Endothelial cell of umbilical vein (primary cell): ENCODE results near the gene TMEM45B. TPM values are rescaled to one million over a fixed set of nuclear protein-coding genes. Genes with fewer than 3 reads are reported as not detected.

Experiments
- BruUV-seq: library from RNA; stranded (reverse); fragments of 400-500 nt; replicated peaks from 2 replicates; lab custom pipeline; 2021; lab: Mats Ljungman, UMichigan
- CTCF ChIA-PET: fragments of 300-600, 350-600 bp; sonication (Branson Sonifier 250); formaldehyde crosslinking; loops from one replicate; lab custom pipeline; 2021; ENCODE audit warnings: antibody characterized with exemption, inconsistent platforms; lab: Charles Lee
- POLR2A ChIA-PET: fragments of 300-600, 350-600 bp; sonication (Branson Sonifier 250); formaldehyde crosslinking; loops from one replicate; lab custom pipeline; 2021; ENCODE audit warnings: antibody characterized with exemption, inconsistent platforms; lab: Charles Lee
- DNase-seq: peaks from one replicate; pipeline ENCODE4 v3.0.0-alpha.2; 2011; ENCODE audit warnings: low read depth, low spot score
- FAIRE-seq: peaks from 2 replicates; lab custom pipeline; 2011; peaks lifted over from hg19 to GRCh38; lab: Jason Lieb, UNC
- H2AFZ ChIP-seq: 2 replicates; pipeline ENCODE4 v1.6.0; 2012; ENCODE audit warnings: low read depth, low read length, control low read depth, inconsistent platforms
- H3K27ac ChIP-seq: 2 replicates; pipeline ENCODE4 v1.5.1; 2011; ENCODE audit warnings: low read depth, mild to moderate bottlenecking, control low read depth, low read length, moderate library complexity; ENCODE audit not compliant: insufficient read depth
- H3K27me3 ChIP-seq, 2 experiments: 2 replicates each; pipeline versions ENCODE4 v1.6.0 to v1.6.1; 2011; ENCODE audit warnings: low read length in 2 of 2, mixed read lengths in 1 of 2; ENCODE audit not compliant: control insufficient read depth in 2 of 2, insufficient read depth in 2 of 2
- H3K36me3 ChIP-seq, 2 experiments: 2 replicates in 1 of 2; 3 replicates in 1 of 2; pipeline ENCODE4 v1.5.1; 2011; ENCODE audit warnings: low read length in 2 of 2, mild to moderate bottlenecking in 1 of 2, moderate library complexity in 1 of 2; ENCODE audit not compliant: control insufficient read depth in 2 of 2, insufficient read depth in 2 of 2; ENCODE audit errors: extremely low read depth in 1 of 2
- H3K4me1 ChIP-seq: 3 replicates; pipeline ENCODE4 v1.5.1; 2011; ENCODE audit warnings: mild to moderate bottlenecking, low read length; ENCODE audit not compliant: control insufficient read depth, insufficient read depth; ENCODE audit errors: extremely low read depth
- H3K4me2 ChIP-seq: 2 replicates; pipeline ENCODE4 v1.6.1; 2011; ENCODE audit warnings: low read length, control low read depth, mixed read lengths; ENCODE audit not compliant: insufficient read depth
- H3K4me3 ChIP-seq, 3 experiments: fragments of 200-600 bp in 1 of 3; sonication (generic), shearing (Covaris generic) in 1 of 3; replicated peaks in 1 of 3; 2 replicates each; pipeline ENCODE4 v1.5.1; 2011 to 2016; ENCODE audit warnings: control low read depth in 3 of 3, low read length in 3 of 3, mild to moderate bottlenecking in 2 of 3, inconsistent platforms in 1 of 3, low read depth in 1 of 3, moderate library complexity in 1 of 3; ENCODE audit not compliant: insufficient read depth in 1 of 3
- H3K79me2 ChIP-seq: 2 replicates; pipeline ENCODE4 v1.6.0; 2012; ENCODE audit warnings: low read length, inconsistent platforms; ENCODE audit not compliant: control insufficient read depth, insufficient read depth
- H3K9ac ChIP-seq: replicated peaks from 2 replicates; pipeline ENCODE3; 2011; ENCODE audit warnings: low read length, control low read depth; ENCODE audit not compliant: insufficient read depth; ENCODE audit errors: extremely low read depth
- H3K9me1 ChIP-seq: replicated peaks from 3 replicates; pipeline ENCODE4 v1.6.0; 2011; ENCODE audit warnings: mild to moderate bottlenecking, low read length; ENCODE audit not compliant: control insufficient read depth, insufficient read depth; ENCODE audit errors: extremely low read depth
- H3K9me3 ChIP-seq: replicated peaks from 2 replicates; pipeline ENCODE4 v1.5.1; 2012; ENCODE audit warnings: low read length, inconsistent platforms; ENCODE audit not compliant: control insufficient read depth, insufficient read depth
- H4K20me1 ChIP-seq: replicated peaks from 2 replicates; pipeline ENCODE3; 2011; ENCODE audit warnings: mild to moderate bottlenecking, low read length; ENCODE audit not compliant: control insufficient read depth, insufficient read depth; ENCODE audit errors: extremely low read depth
- CTCF ChIP-seq, 2 donors: IDR thresholded peaks; 1 replicate in 1 of 2; 2 replicates in 1 of 2; pipeline ENCODE4 v1.5.1; 2011; ENCODE audit warnings: low read length in 2 of 2, mild to moderate bottlenecking in 2 of 2, moderate library complexity in 2 of 2, control low read depth in 1 of 2, inconsistent platforms in 1 of 2, low read depth in 1 of 2; ENCODE audit not compliant: insufficient read depth in 1 of 2; ENCODE audit errors: extremely low read depth in 1 of 2
- EZH2 ChIP-seq: IDR thresholded peaks from 2 replicates; pipeline ENCODE4 v1.6.1; 2012; ENCODE audit warnings: borderline replicate concordance, low read depth, mild to moderate bottlenecking, moderate library complexity, low read length, inconsistent platforms; ENCODE audit not compliant: severe bottlenecking
- FOS ChIP-seq: IDR thresholded peaks from 2 replicates; pipeline ENCODE4 v1.6.1; 2011; ENCODE audit warnings: mild to moderate bottlenecking, low read length, moderate library complexity, borderline replicate concordance; ENCODE audit not compliant: insufficient read depth
- GATA2 ChIP-seq: IDR thresholded peaks from 2 replicates; pipeline ENCODE4 v1.7.0; 2011; ENCODE audit warnings: low read depth, mild to moderate bottlenecking, moderate library complexity, mixed read lengths, low read length; ENCODE audit not compliant: insufficient read length, insufficient read depth
- JUN ChIP-seq: IDR thresholded peaks from 2 replicates; pipeline ENCODE4 v1.6.1; 2011; ENCODE audit warnings: borderline replicate concordance, low read depth; ENCODE audit not compliant: insufficient read length, insufficient read depth
- MYC ChIP-seq: IDR thresholded peaks from one replicate; pipeline ENCODE4 v1.6.1; 2011; ENCODE audit warnings: mild to moderate bottlenecking, low read depth, low read length
- POLR2A ChIP-seq: IDR thresholded peaks from 2 replicates; pipeline ENCODE4 v1.6.1; 2012; ENCODE audit warnings: low read depth, mild to moderate bottlenecking, control low read depth, low read length
- POLR2AphosphoS5 ChIP-seq: IDR thresholded peaks from 2 replicates; pipeline ENCODE4 v1.6.1; 2012; ENCODE audit warnings: low read depth, mild to moderate bottlenecking, control low read depth, low read length, moderate library complexity; ENCODE audit not compliant: insufficient read depth
- dilution Hi-C: fragments of 300-500 bp; cut with MboI; formaldehyde crosslinking; loops from one replicate; pipeline ENCODE4 v1.15.0; 2019; ENCODE audit warnings: low sequenced_read_pairs; ENCODE audit not compliant: extremely low pct_ligation_motif_present
- intact Hi-C: fragments of 100-400 bp; cut with micrococcal nuclease; formaldehyde crosslinking; loops from one replicate; pipeline ENCODE4 v1.10.0; 2022
- polyA plus RNA-seq, 4 experiments: library from polyadenylated mRNA; depleted of rRNA in 3 of 4; stranded (reverse) in 3 of 4; unstranded in 1 of 4; fragments of >200 nt; gene quantifications; 2 replicates each; pipeline versions ENCODE4 v1.2.1 to v1.2.3, GENCODE V29; 2011 to 2012; ENCODE audit warnings: missing spikeins in 1 of 4
- total RNA-seq: library from RNA; stranded (reverse); gene quantifications from 2 replicates; pipeline ENCODE4 v1.2.3, GENCODE V29; 2021
- TF ChIP-seq, protein P1 (sequence below): IDR thresholded peaks from 2 replicates; pipeline ENCODE4 v1.6.1; 2011; ENCODE audit not compliant: insufficient read depth, insufficient read length

Gene TMEM45B
- total and polyA plus RNA-seq, 2 donors (not counting 3 experiments of a cell fraction or from before 2014, with no cell fraction given): 0.08 TPM; not detected in 1

DNA sequence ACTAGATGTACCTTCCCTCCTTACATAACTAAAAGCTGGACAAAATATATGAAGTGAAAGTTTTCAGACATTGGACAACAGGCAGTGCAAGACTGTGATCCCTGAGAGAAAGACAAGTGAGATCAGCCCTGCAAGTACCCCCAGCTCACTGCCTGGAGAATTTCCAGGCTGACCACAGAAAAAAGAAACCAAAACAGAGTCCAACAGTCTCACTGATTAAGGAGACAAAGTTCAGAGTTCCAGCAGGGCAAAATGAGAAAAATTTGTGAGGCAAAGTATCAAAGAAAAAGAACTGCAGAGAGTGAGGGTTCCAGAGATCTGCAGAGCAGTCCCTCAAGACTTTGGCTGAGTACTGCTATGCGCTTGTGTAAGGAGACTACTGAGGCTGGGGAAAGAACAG is 47.3 kb upstream of the TMEM45B start:
- BruUV-seq: no TSS peak
- H3K79me2 ChIP-seq: no peaks in the 10 kb centered on the region
- TF ChIP-seq POLR2AphosphoS5 (no peak), GATA2 (no peak), CTCF (IDR thresholded peaks at IDR 0.05; ENCODE audit: extremely low read depth in 1 of 2, insufficient read depth in 1 of 2, low read depth in 1 of 2, low read length in 2 of 2) (no peak), JUN (no peak), POLR2A (no peak), EZH2 (no peak), MYC (no peak), FOS (no peak)
- TF ChIP-seq, protein P1, sequence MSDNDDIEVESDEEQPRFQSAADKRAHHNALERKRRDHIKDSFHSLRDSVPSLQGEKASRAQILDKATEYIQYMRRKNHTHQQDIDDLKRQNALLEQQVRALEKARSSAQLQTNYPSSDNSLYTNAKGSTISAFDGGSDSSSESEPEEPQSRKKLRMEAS: no peak
- POLR2A ChIA-PET: no interaction called here
- no peak overlapping the region for H3K4me3 ChIP-seq
- H3K9me3 ChIP-seq: no peaks in the 10 kb centered on the region
- no peak overlapping the region for H2AFZ ChIP-seq
- dilution Hi-C loops: no loop called here
- H4K20me1 ChIP-seq: no peaks in the 10 kb centered on the region
- FAIRE-seq (no peak), DNase-seq (no peak)
- H3K9ac ChIP-seq: no peak overlapping the region
- intact Hi-C loops: no loop called here
- CTCF ChIA-PET: interaction anchor here (1.0 to 1.6 kb wide), 5 partner anchors 12 to 364 kb away, joined by 3 to 9 read pairs (median 7); no protein-coding TSS in a partner anchor
- no peak overlapping the region for H3K4me2 ChIP-seq
- H3K9me1 ChIP-seq: no peaks in the 10 kb centered on the region
- H3K4me1 ChIP-seq: no peaks in the 10 kb centered on the region
- no peak overlapping the region for H3K27ac ChIP-seq
- H3K27me3 ChIP-seq: no peaks in the 10 kb centered on the region
- no peaks in the 10 kb centered on the region for H3K36me3 ChIP-seq
